ENCODE data around the gene SLC33A1.
"Not testable (repeated sequence)": the region's sequence is repeated elsewhere in the genome, so short reads cannot be mapped to it uniquely, and the experiment has no call there.

SLC33A1 gene

DNA sequence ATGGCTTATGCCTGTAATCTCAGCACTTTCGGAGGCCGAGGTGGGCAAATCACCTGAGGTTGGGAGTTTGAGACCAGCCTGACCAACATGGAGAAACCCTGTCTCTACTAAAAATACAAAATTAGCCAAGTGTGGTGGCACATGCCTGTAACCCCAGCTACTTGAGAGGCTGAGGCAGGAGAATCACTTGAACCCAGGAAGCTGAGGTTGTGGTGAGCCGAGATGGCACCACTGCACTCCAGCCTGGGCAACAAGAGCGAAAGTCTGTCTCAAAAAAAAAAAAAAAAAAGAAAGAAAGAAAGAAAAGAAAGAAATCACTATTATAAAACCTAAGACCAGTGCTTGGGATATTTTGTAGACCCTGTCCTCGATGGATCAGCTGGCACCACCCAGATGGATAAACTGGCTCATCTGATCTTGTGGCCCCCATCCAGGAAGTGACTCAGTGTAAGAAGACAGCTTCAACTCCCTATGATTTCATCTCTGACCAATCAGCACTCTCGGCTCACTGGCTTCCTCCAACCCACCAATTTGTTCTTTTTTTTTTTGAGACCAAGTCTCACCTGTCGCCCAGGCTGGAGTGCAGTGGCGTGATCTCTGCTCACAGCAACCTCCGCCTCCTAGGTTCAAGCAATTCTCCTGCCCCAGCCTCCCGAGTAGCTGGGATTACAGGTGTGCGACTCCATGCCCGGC is 8.2 kb upstream of the SLC33A1 start:
- DNase-seq (ENCODE audit: low read depth, low spot score): not testable (repeated sequence)

DNA sequence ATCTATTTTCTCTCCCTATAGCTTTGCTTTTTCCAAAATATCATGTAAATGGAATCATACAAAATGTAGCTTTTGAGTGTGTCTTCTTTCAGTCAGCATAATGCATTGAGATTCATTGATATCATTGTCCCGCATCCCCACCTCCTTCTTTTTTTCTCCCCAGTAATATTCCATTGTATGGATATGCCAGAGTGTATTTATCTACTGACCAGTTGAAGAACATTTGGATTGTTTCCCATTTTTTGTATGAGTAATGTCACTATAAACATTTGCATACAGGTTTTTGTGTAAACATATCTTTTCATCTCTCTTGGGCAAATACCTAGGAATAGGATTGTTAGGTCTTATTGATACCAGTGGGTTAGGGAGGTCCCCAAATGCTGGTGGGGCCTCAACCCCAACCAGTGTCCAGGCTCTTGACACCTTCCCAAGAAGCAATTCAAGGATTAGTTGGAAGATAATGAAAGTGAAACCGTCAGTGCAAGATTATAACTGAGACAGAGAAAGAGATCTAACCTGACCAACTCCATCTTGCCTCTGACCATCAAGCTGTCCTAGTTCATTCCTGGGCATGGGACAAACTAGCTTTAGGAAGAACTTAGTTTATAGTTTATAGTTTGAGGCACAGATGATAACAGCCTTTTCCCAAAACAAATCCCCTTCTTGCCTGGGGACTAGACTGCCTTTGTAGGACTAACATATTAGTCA is 7.4 kb upstream of the SLC33A1 start:
- DNase-seq (ENCODE audit: low read depth, low spot score): no peak

DNA sequence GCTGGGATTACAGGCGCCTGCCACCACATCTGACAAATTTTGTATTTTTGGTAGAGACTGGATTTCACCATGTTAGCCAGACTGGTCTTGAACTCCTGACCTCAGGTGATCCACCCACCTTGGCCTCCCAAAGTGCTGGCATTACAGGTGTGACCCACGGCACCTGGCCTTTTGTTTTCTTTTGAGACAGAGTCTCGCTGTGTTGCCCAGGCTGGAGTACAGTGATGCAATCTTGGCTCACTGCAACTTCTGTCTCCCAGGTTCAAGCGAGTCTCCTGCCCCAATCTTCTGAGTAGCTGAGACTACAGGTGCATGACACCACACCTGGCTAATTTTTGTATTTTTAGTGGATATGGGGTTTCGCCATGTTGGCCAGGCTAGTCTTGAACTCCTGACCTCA is 6.2 kb upstream of the SLC33A1 start:
- DNase-seq (ENCODE audit: low read depth, low spot score): not testable (repeated sequence)

DNA sequence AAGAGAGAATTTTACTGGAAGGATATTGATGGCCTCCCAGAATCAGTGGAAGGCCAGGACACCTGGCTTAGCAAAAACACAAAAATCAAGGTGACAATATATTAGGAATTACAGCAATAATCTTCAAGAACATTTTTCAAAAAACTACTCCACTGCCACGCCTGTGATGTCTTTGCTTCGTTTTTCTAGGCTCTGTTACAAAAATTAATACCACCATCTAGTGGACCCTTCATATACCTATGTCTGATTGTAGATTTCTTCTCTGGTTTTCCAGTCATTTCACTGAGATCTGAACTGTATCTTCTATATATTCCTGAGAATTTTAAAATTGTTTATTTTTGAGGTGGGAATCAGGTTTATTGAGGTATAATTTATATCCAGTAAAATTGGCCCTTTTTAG is 5.6 kb upstream of the SLC33A1 start:
- no peak for DNase-seq (ENCODE audit: low read depth, low spot score)

DNA sequence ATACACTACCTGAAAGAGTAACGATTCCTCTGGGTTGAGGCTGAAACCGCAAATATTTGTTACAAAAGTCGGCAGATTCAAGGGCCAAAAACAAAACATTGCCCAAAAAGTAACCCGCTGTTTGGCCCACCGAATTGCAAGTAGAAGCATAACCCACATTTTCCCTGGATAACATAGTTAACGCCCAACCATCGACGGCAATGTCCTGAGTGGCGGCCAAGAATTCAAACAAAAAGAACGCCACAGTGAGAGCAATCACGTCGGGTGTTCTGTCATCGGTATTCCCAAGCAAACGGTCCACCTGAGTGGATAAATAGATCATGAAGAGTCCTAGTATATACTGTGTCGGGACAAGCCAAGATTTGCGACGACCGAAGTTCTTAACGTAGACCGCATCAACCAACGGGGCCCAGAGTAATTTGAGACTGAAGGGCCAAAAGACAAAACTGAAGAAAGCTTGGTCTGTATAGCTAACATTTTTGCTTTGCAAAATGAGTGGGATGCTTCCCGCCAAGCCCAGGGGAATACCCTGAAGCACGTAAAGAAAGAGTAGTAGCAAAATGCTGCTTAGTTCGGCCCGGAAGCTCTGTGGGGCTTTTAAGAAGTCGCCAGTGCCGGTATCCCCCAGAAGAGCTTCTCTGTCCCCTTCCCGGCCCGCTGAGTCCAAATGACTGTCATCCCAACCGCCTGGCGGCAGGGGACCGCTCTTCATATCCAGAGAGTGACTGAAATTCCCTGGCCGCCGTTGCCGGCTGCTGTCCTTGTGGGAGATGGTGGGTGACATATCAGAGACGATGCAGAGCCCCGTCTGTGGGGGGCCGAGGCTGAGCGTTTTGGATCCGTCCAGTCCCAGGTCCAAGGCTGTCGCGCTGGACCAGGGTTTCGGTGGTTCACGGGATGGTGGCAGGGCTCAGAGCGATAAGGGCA is 750 bp downstream of the SLC33A1 start:
- no peak for DNase-seq (ENCODE audit: low read depth, low spot score)

DNA sequence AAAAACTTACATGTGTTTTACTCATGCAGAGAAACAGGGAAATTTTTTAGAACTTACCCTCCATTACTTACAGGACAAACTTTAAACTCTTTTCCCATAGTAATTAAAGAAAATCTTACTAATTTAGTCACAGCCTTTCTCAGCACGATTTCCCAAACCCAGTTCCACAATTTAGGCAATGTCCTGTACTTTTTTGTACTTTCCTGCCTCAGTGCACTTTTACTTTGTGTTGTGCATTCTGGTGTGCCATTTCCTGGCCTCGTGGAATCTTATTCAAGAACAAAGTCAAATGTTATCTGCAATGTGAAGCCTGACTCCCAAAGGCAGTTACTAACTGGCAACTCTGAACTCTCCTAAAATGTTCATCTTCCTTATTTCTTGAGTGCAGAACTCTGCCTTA is 1.9 kb downstream of the SLC33A1 start:
- DNase-seq (ENCODE audit: low read depth, low spot score): no peak

DNA sequence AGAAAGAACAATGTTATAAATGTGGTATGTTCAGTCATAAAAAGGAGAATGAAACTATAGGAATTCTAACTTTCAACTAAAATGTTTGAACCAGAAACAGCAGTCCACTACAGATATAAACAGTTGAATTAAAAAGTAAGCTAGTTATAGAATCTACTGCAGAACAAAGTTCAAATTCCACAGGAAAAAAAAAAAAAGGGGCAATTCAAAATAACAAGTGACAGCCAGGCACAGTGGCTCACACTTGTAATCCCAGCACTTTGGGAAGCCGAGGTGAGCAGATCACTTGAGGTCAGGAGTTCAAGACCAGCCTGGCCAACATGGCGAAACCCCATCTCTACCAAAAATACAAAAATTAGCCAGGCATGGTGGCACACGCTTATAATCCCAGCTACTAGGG is 4.8 kb downstream of the SLC33A1 start:
- DNase-seq (ENCODE audit: low read depth, low spot score): not testable (repeated sequence)

DNA sequence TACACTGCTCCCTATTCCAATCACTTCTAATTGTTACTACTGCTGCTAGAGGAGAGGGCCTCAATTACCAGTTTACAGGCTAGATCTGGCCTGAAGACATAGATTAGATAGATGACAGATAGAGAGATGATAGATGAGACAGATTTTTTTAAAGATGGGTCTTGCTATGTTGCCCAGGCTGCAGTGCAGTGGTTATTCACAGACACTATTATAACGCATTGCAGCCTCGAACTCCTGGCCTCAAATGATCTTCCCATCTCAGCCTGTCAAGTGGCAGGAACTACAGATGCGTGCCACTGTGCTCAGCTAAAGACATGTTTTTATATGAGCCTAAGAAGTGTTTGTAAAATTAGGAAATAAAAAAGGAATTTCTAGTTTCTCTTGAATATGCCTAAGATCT is 6.2 kb downstream of the SLC33A1 start:
- no peak for DNase-seq (ENCODE audit: low read depth, low spot score)

DNA sequence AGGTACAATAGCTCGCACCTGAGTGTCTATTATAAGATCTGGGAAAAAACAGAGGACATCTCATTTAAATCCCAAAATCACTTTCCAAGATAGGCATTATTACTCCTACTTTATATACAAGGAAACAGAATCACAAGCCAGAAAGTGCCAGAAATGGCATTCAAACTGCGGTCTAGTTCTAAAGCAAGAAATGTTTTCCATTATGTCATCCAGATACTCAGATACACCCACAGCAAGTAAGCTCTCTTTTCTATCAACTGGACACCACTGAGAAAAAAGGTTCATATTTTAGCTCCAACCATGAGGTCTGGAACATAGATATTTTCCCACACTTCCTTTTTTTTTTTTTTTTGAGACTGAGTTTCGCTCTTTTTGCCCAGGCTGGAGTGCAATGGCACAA is 8.1 kb downstream of the SLC33A1 start:
- no peak for DNase-seq (ENCODE audit: low read depth, low spot score)

DNA sequence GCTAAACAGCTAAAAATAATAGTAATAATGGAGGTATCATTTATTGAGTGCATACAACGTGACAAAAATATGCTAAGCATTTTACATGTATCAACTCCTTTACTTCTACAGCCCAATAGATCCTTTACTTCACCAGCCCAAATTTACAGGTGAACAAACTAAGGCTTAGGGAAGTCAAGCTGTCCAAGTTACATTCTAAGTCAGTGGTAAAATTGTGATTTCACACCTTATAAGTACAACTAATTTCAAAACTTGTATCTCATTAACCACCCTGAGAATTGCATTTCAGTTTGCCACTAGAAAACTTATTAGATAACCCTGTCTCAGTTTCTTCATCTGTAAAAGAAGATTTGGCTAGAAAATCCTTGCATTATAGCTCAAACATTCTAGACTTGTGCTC is 10.7 kb downstream of the SLC33A1 start:
- no peak for DNase-seq (ENCODE audit: low read depth, low spot score)

DNA sequence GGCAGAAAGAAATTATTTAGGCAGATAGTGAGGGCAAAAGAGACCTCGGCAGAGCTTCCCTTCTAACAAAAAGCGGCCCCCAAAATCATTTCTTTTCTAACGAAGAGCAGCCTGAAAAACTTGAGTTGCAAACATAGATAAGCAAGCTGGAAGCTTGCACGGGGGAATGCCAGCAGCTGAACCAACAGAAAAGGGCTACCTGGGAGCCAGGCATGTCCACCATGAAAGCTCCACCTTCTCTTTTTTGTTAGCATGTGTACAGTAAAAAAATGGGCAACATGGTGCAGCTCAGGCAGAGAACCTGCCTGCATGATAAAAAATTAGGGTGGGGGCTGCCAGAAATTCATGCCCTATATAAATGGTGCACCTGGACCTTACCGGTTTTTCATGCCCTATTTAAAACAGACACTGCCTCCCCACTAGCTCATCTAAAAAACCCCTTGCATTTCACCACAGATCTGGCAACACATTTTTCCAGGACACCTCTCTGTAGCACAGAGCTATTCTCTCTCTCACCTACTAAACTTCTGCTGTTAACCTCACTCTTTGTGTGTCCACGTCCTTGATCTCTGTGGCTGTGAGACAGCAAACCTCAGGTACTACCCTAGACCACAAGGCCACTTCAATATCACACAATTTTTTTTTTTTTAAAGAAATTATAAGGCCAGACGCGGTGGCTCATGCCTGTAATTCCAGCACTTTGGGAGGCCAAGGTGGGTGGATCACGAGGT is 18.7 kb downstream of the SLC33A1 start:
- no peak for DNase-seq (ENCODE audit: low read depth, low spot score)

DNA sequence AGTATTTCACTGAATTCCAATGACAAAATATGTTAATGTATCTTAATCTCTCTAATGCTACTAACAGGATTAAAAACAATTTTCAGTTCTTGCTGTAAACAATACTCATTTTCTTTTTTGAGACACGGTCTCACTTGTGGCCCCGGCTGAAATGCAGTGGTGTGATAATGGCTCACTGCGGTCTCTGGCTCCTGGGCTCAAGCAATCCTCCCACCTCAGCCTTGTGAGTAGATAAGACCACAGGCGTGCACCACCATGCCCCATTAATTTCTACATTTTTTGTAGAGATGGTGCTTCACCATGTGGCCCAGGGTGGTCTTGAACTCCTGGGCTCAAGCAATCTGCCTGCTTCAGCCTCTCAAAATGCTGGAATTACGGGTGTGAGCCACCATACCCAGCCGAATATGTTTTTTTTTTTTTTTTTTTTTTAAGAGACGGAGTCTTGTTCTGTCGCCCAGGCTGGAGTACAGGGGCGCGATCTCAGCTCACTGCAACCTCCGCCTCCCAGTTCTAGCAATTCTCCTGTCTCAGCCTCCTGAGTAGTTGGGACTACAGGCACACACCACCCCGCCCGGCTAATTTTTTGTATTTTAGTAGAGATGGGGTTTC is 25.6 kb downstream of the SLC33A1 start:
- not testable (repeated sequence) for DNase-seq (ENCODE audit: low read depth, low spot score)

DNA sequence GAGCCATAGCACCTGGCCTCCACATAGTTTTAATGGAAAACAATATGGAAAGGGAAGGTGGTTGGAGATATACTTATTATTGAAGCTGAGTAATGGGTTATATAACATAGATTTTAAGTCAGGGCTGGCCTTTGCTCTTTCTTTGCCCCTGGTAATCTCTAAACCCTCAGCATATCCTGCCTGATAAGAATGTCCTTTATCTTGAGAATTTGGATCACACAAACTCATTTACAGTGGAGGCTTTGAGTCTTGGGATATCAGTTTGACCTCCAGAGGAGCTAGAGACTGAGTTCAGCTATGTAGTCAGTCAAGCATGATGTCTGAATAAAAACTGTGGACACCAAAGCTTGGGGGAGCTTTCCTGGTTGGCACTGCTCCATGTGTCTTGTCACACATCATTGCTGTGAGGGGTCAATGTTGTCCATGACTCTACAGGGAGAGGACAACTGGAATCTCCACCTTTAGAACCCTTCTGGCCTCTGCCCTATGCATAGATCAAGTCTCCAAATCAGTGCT is 39.1 kb downstream of the SLC33A1 start:
- no peak for DNase-seq (ENCODE audit: low read depth, low spot score)

DNA sequence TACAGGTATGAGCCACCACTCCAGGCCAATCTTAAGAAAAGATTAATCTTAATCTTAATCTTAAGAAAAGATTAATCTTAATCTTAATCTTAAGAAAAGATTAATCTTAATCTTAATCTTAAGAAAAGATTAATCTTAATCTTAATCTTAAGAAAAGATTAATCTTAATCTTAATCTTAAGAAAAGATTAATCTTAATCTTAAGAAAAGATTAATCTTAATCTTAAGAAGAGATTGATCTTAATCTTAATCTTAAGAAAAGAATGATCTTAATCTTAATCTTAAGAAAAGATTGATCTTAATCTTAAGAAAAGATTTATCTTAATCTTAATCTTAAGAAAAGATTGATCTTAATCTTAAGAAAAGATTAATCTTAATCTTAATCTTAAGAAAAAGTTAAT is 41.0 kb downstream of the SLC33A1 start:
- not testable (repeated sequence) for DNase-seq (ENCODE audit: low read depth, low spot score)

DNA sequence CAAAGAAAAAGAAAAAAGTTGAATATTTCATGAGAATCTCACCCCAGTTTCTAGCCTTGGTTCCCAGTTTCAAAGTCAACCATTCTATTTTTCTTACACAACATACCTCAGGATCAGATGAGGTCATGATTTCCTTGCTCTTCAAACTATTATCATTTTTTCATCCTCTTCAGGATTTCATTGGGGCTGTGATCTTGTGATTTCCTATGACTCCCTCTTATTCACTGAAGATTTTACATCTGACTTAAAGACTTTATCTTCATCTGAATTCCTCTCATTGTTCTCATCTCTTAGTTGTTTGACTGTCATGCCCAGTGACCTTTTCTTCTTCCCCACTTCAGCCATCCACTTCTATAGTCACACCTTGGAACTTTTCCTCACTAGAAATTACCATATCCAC is 45.0 kb downstream of the SLC33A1 start:
- DNase-seq (ENCODE audit: low read depth, low spot score): no peak

DNA sequence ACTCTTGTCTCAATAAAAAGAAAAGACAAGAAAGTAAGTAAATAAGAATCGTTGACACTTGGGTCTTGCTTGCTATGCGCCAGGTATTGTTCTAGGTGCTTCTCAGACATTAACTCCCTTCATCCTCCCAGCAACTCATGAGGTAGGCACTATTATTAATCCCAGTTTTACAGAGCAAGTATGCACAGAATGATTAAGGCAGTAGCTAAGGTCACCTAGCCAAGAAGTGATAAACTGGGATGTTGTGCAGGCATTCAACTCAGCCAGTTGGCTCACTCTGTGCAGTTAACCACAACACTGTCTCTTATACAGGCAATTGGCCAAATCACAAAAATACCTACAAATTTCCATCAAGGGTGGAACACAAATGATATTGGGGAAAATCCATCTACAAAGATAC is 46.4 kb downstream of the SLC33A1 start:
- DNase-seq (ENCODE audit: low read depth, low spot score): no peak

DNA sequence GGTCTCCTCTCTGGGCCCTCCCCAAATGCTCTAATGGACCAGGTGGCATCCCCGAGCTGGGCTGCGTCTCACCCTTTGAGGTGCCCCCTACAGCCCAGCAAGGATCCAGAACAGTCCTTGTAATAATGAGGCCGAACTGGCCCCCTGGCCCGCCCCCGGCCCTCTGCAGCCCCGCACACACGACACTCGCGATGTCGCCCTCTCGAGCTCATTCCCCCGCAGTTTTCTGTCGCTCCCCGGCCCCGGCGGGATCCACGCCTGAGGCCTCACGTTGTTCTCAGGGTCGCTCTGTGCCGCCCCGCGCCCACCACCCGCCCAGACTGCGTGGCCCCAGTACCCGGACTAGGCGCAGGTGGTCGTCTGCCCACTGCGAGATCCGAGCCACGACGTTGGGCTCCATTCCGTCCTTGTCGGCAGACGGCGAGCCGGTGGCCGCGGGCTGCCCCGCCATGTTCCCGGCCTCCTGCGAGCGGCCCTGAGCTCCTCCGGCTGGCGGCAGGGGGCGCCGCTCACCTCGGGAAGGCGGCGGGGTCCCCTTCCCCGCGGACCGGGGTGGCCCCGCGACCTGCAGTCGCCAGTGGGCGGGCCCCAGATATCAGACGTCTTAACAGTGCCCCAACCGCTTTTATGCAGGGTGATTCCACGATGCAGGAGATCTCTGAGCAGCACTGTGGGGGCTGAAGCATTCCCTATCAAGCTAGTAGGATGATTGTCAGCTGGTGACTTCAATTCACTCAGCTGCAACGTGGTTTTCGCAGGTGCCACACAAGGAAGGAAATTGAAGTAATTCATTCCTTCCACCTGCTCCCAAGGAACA is 48.2 kb downstream of the SLC33A1 start, which contains the start of gene C3orf33:
C3orf33 (minus strand) TSS at position 477 of the 817 bp plus-strand sequence; CDS start at position 451, 26 bp downstream.
- DNase-seq (ENCODE audit: low read depth, low spot score): no peak

DNA sequence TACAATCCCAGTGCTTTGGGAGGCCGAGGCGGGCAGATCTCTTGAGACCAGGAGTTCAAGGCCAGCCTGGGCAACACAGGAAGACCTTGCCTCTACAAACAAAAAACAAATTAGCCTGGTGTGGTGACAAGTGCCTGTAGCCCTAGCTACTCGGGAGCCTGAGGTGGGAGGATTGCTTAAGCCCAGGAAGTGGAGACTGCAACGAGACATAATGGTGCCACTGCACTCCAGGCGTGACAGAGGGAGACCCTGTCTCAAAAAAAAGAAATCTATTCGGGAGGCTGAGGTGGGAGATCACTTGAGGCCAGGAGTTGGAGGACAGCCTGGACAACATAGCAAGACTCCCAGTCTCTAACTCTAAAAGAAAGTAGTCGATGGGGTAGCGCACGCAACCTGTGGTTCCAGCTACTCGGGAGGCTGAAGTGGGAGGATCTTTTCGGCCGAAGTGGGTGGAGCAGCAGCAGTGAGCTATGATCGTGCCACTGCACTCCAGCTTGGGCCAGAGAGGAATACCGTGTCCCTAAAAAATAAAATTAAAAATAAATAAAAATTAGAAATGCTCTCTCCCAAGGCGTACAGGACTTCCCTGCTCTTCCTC is 48.9 kb downstream of the SLC33A1 start:
- no peak for DNase-seq (ENCODE audit: low read depth, low spot score)

DNA sequence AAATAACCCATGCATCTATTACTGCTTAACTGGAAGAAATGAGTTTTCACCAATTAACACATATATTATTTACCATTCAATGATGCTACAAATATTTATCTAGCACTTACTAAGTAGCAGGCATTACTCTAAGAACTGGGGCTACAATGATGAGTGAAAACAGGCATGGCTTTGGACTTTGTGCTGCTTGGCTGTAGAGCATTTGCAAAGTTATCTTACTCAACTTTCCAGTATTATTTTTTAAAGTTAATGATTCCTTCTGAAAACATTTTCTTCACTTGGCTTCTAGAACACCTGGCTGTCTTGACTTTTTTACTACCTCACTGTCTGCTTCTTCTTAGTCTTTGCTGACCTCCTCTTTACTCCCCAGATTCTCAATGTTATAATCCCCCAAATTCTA is 49.9 kb downstream of the SLC33A1 start:
- no peak for DNase-seq (ENCODE audit: low read depth, low spot score)

DNA sequence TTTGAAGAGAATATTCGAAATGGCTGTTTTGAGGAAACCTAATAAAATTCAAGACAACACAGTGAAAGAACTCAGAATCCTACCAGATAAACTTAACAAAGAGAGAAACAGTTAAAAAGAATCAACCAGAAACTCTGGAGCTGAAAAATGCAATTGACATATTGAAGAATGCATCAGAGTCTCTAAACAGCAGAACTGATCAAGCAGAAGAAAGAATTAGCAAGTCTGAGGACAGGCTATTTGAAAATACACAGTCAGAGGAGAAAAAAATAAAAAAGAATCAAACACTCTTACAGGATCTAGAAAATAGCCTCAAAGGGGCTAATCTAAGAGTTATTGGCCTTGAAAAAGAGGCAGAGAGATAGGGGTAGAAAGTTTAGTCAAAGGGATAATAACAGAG is 61.7 kb downstream of the SLC33A1 start:
- DNase-seq (ENCODE audit: low read depth, low spot score): no peak

Data from brain pericyte (primary cell).